Neural progenitor cell (in vitro differentiated cells): ENCODE measurements around the gene SLC36A3. TPM values are rescaled to one million over a fixed set of nuclear protein-coding genes. Genes with fewer than 3 reads are reported as not detected.

ENCODE experiments used
- DNase-seq: peaks from one replicate; pipeline ENCODE4 v3.0.0-alpha.2; 2016; ENCODE audit warnings: low spot score
- H2AFZ ChIP-seq: fragments of 200-600 bp; sonication (generic); replicated peaks from 2 replicates; pipeline ENCODE4 v1.6.1; 2016; ENCODE audit warnings: antibody characterized with exemption
- H3F3A ChIP-seq: fragments of 200-600 bp; sonication (generic); 2 replicates; pipeline ENCODE4 v1.6.1; 2016; ENCODE audit warnings: antibody characterized with exemption, low read depth
- H3K27ac ChIP-seq: fragments of 200-600 bp; sonication (generic); 2 replicates; pipeline ENCODE4 v1.5.1; 2016; ENCODE audit warnings: mild to moderate bottlenecking
- H3K27me3 ChIP-seq: fragments of 200-600 bp; sonication (generic); 2 replicates; pipeline ENCODE4 v1.6.1; 2016; ENCODE audit warnings: mild to moderate bottlenecking, moderate library complexity
- H3K36me3 ChIP-seq: fragments of 200-600 bp; sonication (generic); 2 replicates; pipeline ENCODE4 v1.5.1; 2016
- H3K4me1 ChIP-seq: fragments of 200-600 bp; sonication (generic); 2 replicates; pipeline ENCODE4 v1.6.1; 2016; ENCODE audit warnings: mixed run types
- H3K4me2 ChIP-seq: fragments of 200-600 bp; sonication (generic); 2 replicates; pipeline ENCODE4 v1.6.1; 2016
- H3K4me3 ChIP-seq: fragments of 200-600 bp; sonication (generic); 2 replicates; pipeline ENCODE4 v1.5.1; 2016
- H3K79me2 ChIP-seq: fragments of 200-600 bp; sonication (generic); 2 replicates; pipeline ENCODE4 v1.6.1; 2016; ENCODE audit warnings: low read depth
- H3K9ac ChIP-seq: fragments of 200-600 bp; sonication (generic); 2 replicates; pipeline ENCODE4 v1.6.1; 2016
- H3K9me3 ChIP-seq: fragments of 200-600 bp; sonication (generic); 2 replicates; pipeline ENCODE4 v1.5.1; 2016; ENCODE audit warnings: low read depth
- H4K20me1 ChIP-seq: fragments of 200-600 bp; sonication (generic); 2 replicates; pipeline ENCODE4 v1.6.1; 2016; ENCODE audit warnings: low read depth
- H3K27ac Mint-ChIP-seq: 3 replicates; pipeline ENCODE4 v1.8.0; 2021; ENCODE audit warnings: mixed read lengths
- H3K27me3 Mint-ChIP-seq: 2 replicates; pipeline ENCODE4 v1.8.0; 2022; ENCODE audit warnings: low read depth, mild to moderate bottlenecking, inconsistent platforms, moderate library complexity, mixed read lengths; ENCODE audit not compliant: insufficient read depth
- H3K36me3 Mint-ChIP-seq: 3 replicates; pipeline ENCODE4 v1.8.0; 2021; ENCODE audit warnings: mixed read lengths
- H3K4me1 Mint-ChIP-seq: 3 replicates; pipeline ENCODE4 v1.8.0; 2021; ENCODE audit warnings: mixed read lengths
- H3K4me3 Mint-ChIP-seq: 3 replicates; pipeline ENCODE4 v1.8.0; 2021; ENCODE audit warnings: mild to moderate bottlenecking, moderate library complexity, mixed read lengths
- H3K9me3 Mint-ChIP-seq: 3 replicates; pipeline ENCODE4 v1.8.0; 2020; ENCODE audit warnings: mixed read lengths
- EZH2 ChIP-seq: fragments of 200-600 bp; sonication (generic); IDR thresholded peaks from 2 replicates; pipeline ENCODE4 v1.6.1; 2017; ENCODE audit warnings: antibody characterized with exemption, mild to moderate bottlenecking, moderate library complexity
- EZH2phosphoT487 ChIP-seq: fragments of 200-600 bp; sonication (generic); IDR thresholded peaks from 2 replicates; pipeline ENCODE4 v1.6.1; 2017; ENCODE audit warnings: antibody characterized with exemption
- total RNA-seq: library from RNA; depleted of rRNA; stranded (reverse); fragments of >200 nt; gene quantifications from 2 replicates; pipeline ENCODE4 v1.2.3, GENCODE V29; 2015; ENCODE audit warnings: low replicate concordance
- TF ChIP-seq, protein P1 (sequence below): fragments of 200-600 bp; sonication (generic); IDR thresholded peaks from 2 replicates; pipeline ENCODE4 v1.5.1; 2017; ENCODE audit warnings: antibody characterized with exemption, mild to moderate bottlenecking

Gene SLC36A3
- total RNA-seq, 1 donor from 2014 or later, result not detected

DNA sequence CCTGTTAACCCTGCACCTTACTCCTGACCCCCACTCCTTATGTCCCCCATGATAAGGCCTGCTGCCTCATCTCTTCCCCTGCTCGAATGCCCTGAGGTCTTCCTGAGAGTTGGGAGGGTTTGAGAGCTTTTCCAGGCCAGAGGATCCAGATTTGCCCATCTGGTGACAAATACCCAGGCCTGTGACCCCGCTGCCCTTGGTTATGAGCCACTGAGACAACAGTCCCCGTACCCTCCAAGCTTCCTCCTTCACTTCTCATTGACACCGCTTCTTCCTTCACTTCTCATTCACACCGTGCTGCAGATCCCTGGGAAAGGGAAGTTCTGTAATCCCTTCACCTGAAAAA, 50.0 kb downstream of the SLC36A3 start:
- peak overlapping the region; percentile 85 for H3K4me2 ChIP-seq
- Mint-ChIP-seq H3K27ac (no peak overlapping the region), H3K27me3 (peaks cover 2% of the 10 kb centered on the region), H3K4me3 (peak overlapping the region; percentile 94), H3K36me3 (no peaks in the 10 kb centered on the region), H3K9me3 (no peaks in the 10 kb centered on the region), H3K4me1 (peaks cover 11% of the 10 kb centered on the region)
- H3K27me3 ChIP-seq, result peaks cover 7% of the 10 kb centered on the region
- H3F3A ChIP-seq, result peaks cover 14% of the 10 kb centered on the region
- no peaks in the 10 kb centered on the region for H3K9me3 ChIP-seq
- peak overlapping the region; percentile 73 for H3K4me3 ChIP-seq
- H3K79me2 ChIP-seq, result no peaks in the 10 kb centered on the region
- H3K36me3 ChIP-seq, result no peaks in the 10 kb centered on the region
- no peak overlapping the region for H3K27ac ChIP-seq
- TF ChIP-seq EZH2phosphoT487 (no peak), EZH2 (no peak)
- TF ChIP-seq, protein P1, sequence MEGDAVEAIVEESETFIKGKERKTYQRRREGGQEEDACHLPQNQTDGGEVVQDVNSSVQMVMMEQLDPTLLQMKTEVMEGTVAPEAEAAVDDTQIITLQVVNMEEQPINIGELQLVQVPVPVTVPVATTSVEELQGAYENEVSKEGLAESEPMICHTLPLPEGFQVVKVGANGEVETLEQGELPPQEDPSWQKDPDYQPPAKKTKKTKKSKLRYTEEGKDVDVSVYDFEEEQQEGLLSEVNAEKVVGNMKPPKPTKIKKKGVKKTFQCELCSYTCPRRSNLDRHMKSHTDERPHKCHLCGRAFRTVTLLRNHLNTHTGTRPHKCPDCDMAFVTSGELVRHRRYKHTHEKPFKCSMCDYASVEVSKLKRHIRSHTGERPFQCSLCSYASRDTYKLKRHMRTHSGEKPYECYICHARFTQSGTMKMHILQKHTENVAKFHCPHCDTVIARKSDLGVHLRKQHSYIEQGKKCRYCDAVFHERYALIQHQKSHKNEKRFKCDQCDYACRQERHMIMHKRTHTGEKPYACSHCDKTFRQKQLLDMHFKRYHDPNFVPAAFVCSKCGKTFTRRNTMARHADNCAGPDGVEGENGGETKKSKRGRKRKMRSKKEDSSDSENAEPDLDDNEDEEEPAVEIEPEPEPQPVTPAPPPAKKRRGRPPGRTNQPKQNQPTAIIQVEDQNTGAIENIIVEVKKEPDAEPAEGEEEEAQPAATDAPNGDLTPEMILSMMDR, result no peak
- H3K9ac ChIP-seq, result no peak overlapping the region
- H3K4me1 ChIP-seq, result peaks cover 6% of the 10 kb centered on the region
- H4K20me1 ChIP-seq, result no peaks in the 10 kb centered on the region
- peak overlapping the region; percentile 95 for H2AFZ ChIP-seq
- DNase-seq, result no peak

DNA sequence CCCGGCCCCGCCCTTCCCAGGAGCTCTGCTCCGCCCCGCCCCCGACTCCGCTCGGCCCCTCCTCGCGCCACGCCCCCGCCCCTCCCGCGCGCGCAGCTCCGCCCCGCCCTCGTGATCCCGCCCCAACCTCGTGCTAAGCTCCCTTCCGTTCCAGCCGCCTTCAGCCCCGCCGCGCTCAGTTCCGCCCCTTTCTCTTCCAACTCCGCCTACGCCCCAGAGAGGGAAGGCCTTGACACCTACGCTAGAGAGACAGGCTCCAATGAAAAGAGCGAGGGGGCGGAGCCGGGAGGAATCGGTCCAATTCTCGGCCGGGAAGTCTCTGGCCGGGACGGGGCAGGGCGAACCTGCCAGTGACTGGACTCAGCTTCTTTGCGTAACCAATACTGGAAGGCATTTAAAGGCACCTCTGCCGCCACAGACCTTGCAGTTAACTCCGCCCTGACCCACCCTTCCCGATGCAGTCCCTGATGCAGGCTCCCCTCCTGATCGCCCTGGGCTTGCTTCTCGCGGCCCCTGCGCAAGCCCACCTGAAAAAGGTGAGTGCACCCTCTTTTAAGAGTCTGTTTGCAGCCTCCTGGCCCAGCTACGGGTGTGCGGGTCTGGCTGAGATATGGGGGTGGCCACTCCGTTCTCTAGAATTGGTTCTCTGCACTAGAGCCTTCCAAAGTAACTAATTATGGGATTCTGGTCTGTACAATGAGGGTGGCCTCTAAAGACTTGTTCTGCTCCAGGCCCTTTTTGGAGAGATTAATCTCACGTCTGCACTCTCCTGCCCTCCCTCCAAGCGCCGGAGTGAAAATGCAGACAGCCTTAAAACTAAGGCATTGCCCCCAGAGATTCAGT, 50.6 kb downstream of the SLC36A3 start, which contains the start of gene GM2A:
Gene GM2A (plus strand): TSS at position 424 of the 843 bp plus-strand sequence. CDS start 32 bp downstream, at position 456.
- Histone ChIP-seq H3K27me3 (peaks cover 7% of the 10 kb centered on the region), H3K4me1 (peaks cover 6% of the 10 kb centered on the region), H2AFZ (peak within 1 kb of the TSS; percentile 95), H3K4me3 (peak within 1 kb of the TSS; percentile 73), H3F3A (peaks cover 14% of the 10 kb centered on the region), H3K9me3 (no peaks in the 10 kb centered on the region), H3K9ac (peak within 1 kb of the TSS; percentile 54), H3K27ac (no peak within 1 kb of the TSS), H3K79me2 (no peaks in the 10 kb centered on the region), H3K4me2 (peak within 1 kb of the TSS; percentile 85), H4K20me1 (no peaks in the 10 kb centered on the region), H3K36me3 (no peaks in the 10 kb centered on the region)
- peak within 1 kb of the TSS; percentile 94 for H3K4me3 Mint-ChIP-seq
- H3K4me1 Mint-ChIP-seq, result peaks cover 11% of the 10 kb centered on the region
- no peaks in the 10 kb centered on the region for H3K36me3 Mint-ChIP-seq
- H3K9me3 Mint-ChIP-seq, result no peaks in the 10 kb centered on the region
- H3K27me3 Mint-ChIP-seq, result peaks cover 2% of the 10 kb centered on the region
- DNase-seq, result peak; percentile 99
- no peak within 1 kb of the TSS for H3K27ac Mint-ChIP-seq
- TF ChIP-seq, protein P1, result no peak
- TF ChIP-seq EZH2phosphoT487, result no peak
- TF ChIP-seq EZH2, result no peak

DNA sequence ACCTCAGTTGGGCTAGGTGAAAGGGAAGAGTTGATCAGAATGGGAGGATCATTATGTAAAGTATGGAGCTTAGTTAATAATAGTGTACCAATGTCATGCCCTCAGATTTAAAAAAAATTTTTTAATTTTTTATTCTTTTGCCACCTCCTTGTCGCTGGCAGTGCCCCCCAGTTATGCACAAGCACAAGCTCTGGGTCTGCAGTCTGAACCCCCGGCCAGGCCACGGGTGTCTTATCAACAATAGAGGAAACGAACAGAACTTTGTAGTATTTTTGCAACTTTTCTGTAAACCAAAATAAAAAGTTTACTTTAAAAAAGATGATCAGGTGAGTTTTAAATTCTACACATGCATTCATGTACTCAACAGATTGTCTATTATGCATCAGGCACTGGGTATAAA, 51.9 kb downstream of the SLC36A3 start:
- no peak for DNase-seq
- Histone ChIP-seq H3K4me1 (peaks cover 6% of the 10 kb centered on the region), H2AFZ (no peak overlapping the region), H3K27ac (no peak overlapping the region), H3K27me3 (peaks cover 7% of the 10 kb centered on the region), H3K9ac (no peak overlapping the region), H3K36me3 (no peaks in the 10 kb centered on the region), H3K4me2 (no peak overlapping the region), H4K20me1 (no peaks in the 10 kb centered on the region), H3F3A (peaks cover 14% of the 10 kb centered on the region), H3K79me2 (no peaks in the 10 kb centered on the region), H3K9me3 (no peaks in the 10 kb centered on the region), H3K4me3 (no peak overlapping the region)
- no peak for TF ChIP-seq EZH2
- TF ChIP-seq, protein P1, result no peak
- TF ChIP-seq EZH2phosphoT487, result no peak
- no peaks in the 10 kb centered on the region for H3K27me3 Mint-ChIP-seq
- H3K4me3 Mint-ChIP-seq, result peak overlapping the region; percentile 94
- H3K9me3 Mint-ChIP-seq, result no peaks in the 10 kb centered on the region
- peaks cover 11% of the 10 kb centered on the region for H3K4me1 Mint-ChIP-seq
- no peaks in the 10 kb centered on the region for H3K36me3 Mint-ChIP-seq
- H3K27ac Mint-ChIP-seq, result no peak overlapping the region
